ENCODE results near the gene AP1S3. TPM values are rescaled to one million over a fixed set of nuclear protein-coding genes. Genes with fewer than 3 reads are reported as not detected.

Gene AP1S3
- total and polyA plus RNA-seq, 4 donors: 4.6 to 14.2 (median 6.5) TPM

DNA sequence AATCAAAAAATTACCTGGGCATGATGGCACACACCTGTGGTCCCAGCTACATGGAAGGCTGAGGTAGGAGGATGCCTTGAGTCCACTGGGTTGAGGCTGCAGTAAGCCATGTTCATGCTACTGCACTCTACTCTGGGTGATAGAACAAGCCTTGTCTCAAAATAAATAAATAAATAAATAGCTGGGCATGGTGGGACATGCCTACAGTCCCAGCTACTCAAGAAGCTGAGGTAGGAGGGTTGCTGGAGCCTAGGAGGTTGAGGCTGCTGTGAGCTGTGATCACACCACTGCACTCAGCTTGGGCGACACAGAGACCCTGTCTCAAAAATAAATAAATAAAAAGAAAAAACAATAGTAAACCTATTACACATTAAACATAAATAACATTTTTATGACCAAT, 3.0 kb downstream of the AP1S3 start:
- DNase-seq (no peak), ATAC-seq (ENCODE audit: insufficient read depth, low FRiP score) (no peak)
- Histone ChIP-seq H3K9me3 (ENCODE audit: control insufficient read depth in 4 of 4, insufficient read depth in 3 of 4, low read length in 3 of 4) (no peaks in the 10 kb centered on the region), H3K27ac (ENCODE audit: low read depth in 1 of 2, low read length in 1 of 2) (no peak overlapping the region), H3K4me1 (ENCODE audit: control insufficient read depth in 5 of 5, insufficient read depth in 5 of 5, low read length in 5 of 5) (peaks cover 0 to 12% (median 5%) of the 10 kb centered on the region in 5 donors), H3K36me3 (ENCODE audit: control insufficient read depth in 4 of 4, insufficient read depth in 4 of 4, low read length in 4 of 4) (no peaks in the 10 kb centered on the region), H3K4me3 (no peak overlapping the region), H3K27me3 (ENCODE audit: control insufficient read depth in 3 of 3, insufficient read depth in 3 of 3, low read length in 2 of 3) (no peaks in the 10 kb centered on the region), H3K9ac (ENCODE audit: insufficient read depth in 1 of 2, low read length in 2 of 2) (no peak overlapping the region)
- 88 to 97% methylated on average over 1 of the region's 1 CpG for whole genome bisulfite sequencing, 2 donors
- TF ChIP-seq, protein P1, sequence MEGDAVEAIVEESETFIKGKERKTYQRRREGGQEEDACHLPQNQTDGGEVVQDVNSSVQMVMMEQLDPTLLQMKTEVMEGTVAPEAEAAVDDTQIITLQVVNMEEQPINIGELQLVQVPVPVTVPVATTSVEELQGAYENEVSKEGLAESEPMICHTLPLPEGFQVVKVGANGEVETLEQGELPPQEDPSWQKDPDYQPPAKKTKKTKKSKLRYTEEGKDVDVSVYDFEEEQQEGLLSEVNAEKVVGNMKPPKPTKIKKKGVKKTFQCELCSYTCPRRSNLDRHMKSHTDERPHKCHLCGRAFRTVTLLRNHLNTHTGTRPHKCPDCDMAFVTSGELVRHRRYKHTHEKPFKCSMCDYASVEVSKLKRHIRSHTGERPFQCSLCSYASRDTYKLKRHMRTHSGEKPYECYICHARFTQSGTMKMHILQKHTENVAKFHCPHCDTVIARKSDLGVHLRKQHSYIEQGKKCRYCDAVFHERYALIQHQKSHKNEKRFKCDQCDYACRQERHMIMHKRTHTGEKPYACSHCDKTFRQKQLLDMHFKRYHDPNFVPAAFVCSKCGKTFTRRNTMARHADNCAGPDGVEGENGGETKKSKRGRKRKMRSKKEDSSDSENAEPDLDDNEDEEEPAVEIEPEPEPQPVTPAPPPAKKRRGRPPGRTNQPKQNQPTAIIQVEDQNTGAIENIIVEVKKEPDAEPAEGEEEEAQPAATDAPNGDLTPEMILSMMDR (IDR thresholded peaks at IDR 0.05; ENCODE audit: control extremely low read depth, extremely low read depth): no peak

DNA sequence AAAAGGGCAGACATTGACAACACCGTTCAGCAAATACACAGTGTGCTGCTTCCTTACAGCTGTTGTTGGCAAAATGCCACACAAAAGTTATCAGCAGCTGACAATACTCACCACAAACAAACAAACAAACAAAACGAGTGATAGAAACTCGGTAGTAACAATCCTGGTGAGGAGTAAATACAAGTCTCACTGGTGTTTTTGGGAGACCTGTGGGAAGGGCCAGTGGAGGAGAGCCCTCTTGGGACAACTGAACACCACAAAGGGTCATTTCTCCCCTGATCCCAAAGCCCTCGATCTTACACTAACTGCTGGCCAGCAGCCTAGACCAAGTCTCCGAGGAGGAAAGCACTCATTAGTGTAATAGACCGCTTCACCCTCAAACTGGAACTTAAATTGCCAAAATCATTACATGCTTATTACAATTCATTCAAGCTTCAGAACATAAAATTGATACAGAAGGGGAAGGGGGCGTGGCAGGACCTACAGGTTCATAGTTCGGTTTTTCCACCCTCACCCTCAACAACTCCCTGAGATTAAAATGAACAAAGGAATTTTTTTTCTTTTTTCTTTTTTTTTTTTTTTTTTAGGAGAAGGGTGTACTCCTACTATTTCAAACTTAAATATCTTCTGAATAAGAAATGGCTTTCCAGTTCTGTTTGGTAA, 5.0 kb downstream of the AP1S3 start:
- Histone ChIP-seq H3K9me3 (ENCODE audit: control insufficient read depth in 4 of 4, insufficient read depth in 3 of 4, low read length in 3 of 4) (no peaks in the 10 kb centered on the region), H3K27me3 (ENCODE audit: control insufficient read depth in 3 of 3, insufficient read depth in 3 of 3, low read length in 2 of 3) (no peaks in the 10 kb centered on the region), H3K4me1 (ENCODE audit: control insufficient read depth in 5 of 5, insufficient read depth in 5 of 5, low read length in 5 of 5) (peaks cover 0 to 12% (median 5%) of the 10 kb centered on the region in 5 donors), H3K4me3 (no peak overlapping the region), H3K27ac (ENCODE audit: low read depth in 1 of 2, low read length in 1 of 2) (no peak overlapping the region), H3K36me3 (ENCODE audit: control insufficient read depth in 4 of 4, insufficient read depth in 4 of 4, low read length in 4 of 4) (no peaks in the 10 kb centered on the region), H3K9ac (ENCODE audit: insufficient read depth in 1 of 2, low read length in 2 of 2) (no peak overlapping the region)
- TF ChIP-seq, protein P1 (IDR thresholded peaks at IDR 0.05; ENCODE audit: control extremely low read depth, extremely low read depth): no peak
- WGBS, 2 donors: 63 to 70% methylated on average over 8 of the region's 8 CpGs
- ATAC-seq (ENCODE audit: insufficient read depth, low FRiP score): no peak
- peak in 2 of 3 donors; percentile 54 to 71 for DNase-seq

DNA sequence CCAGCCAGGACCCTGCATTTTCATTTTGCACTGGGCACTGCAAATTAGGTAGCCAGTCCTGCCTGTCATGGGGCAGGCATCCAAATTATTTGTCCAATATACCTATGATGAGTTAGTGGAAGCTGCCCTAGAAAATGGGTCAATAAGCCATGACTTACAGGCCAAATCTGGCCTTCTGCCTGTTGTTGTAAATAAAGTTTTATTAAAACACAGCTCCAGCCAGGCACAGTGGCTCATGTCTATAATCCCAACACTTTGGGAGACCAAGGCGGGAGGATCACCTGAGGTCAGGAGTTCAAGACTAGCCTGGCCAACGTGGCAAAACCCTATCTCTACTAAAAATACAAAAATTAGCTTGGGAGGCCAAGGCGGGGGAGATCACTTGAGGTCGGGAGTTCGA, 8.3 kb downstream of the AP1S3 start:
- H3K9me3 ChIP-seq (ENCODE audit: control insufficient read depth in 4 of 4, insufficient read depth in 3 of 4, low read length in 3 of 4): no peaks in the 10 kb centered on the region
- ATAC-seq (ENCODE audit: insufficient read depth, low FRiP score): no peak
- no peak overlapping the region for H3K9ac ChIP-seq (ENCODE audit: insufficient read depth in 1 of 2, low read length in 2 of 2)
- 94 to 96% methylated on average over 5 of the region's 5 CpGs for WGBS, 2 donors
- no peaks in the 10 kb centered on the region for H3K27me3 ChIP-seq (ENCODE audit: control insufficient read depth in 3 of 3, insufficient read depth in 3 of 3, low read length in 2 of 3)
- H3K36me3 ChIP-seq (ENCODE audit: control insufficient read depth in 4 of 4, insufficient read depth in 4 of 4, low read length in 4 of 4): no peaks in the 10 kb centered on the region
- no peak overlapping the region for H3K4me3 ChIP-seq
- no peak overlapping the region for H3K27ac ChIP-seq (ENCODE audit: low read depth in 1 of 2, low read length in 1 of 2)
- H3K4me1 ChIP-seq (ENCODE audit: control insufficient read depth in 5 of 5, insufficient read depth in 5 of 5, low read length in 5 of 5): peaks cover 0 to 4% (median 3%) of the 10 kb centered on the region in 5 donors
- TF ChIP-seq, protein P1 (IDR thresholded peaks at IDR 0.05; ENCODE audit: control extremely low read depth, extremely low read depth): no peak
- no peak for DNase-seq

DNA sequence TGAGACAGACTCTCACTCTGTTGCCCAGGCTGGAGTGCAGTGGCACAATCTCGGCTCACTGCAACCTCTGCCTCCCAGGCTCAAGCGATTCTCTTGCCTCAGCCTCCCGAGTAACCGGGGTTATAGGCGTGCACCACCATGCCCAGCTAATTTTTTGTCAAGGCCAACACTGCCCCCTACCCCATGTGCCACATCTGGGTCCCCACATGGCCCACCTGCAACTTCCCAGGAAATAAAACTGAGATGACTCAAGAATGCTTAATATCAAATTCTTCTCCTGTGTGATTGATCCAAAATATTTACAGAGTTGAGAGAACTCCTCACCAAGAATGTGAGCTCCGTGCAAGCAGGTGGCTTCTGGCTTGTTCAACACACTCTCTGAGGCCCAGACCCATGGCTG, 9.1 kb downstream of the AP1S3 start:
- Histone ChIP-seq H3K27ac (ENCODE audit: low read depth in 1 of 2, low read length in 1 of 2) (no peak overlapping the region), H3K4me1 (ENCODE audit: control insufficient read depth in 5 of 5, insufficient read depth in 5 of 5, low read length in 5 of 5) (peaks cover 0 to 4% (median 3%) of the 10 kb centered on the region in 5 donors), H3K27me3 (ENCODE audit: control insufficient read depth in 3 of 3, insufficient read depth in 3 of 3, low read length in 2 of 3) (no peaks in the 10 kb centered on the region), H3K9ac (ENCODE audit: insufficient read depth in 1 of 2, low read length in 2 of 2) (no peak overlapping the region), H3K9me3 (ENCODE audit: control insufficient read depth in 4 of 4, insufficient read depth in 3 of 4, low read length in 3 of 4) (no peaks in the 10 kb centered on the region), H3K36me3 (ENCODE audit: control insufficient read depth in 4 of 4, insufficient read depth in 4 of 4, low read length in 4 of 4) (no peaks in the 10 kb centered on the region), H3K4me3 (no peak overlapping the region)
- WGBS, 2 donors: 94 to 99% methylated on average over 6 of the region's 6 CpGs
- DNase-seq (no peak), ATAC-seq (ENCODE audit: insufficient read depth, low FRiP score) (no peak)
- TF ChIP-seq, protein P1 (IDR thresholded peaks at IDR 0.05; ENCODE audit: control extremely low read depth, extremely low read depth): no peak

Data from lung (tissue), 12 donors.